GM04503 (cell line): ENCODE results near the gene IQCH.

Experiments used
- DNase-seq: peaks from one replicate; pipeline ENCODE4 v3.0.0-alpha.2; 2012; ENCODE audit warnings: low read depth

IQCH gene

DNA sequence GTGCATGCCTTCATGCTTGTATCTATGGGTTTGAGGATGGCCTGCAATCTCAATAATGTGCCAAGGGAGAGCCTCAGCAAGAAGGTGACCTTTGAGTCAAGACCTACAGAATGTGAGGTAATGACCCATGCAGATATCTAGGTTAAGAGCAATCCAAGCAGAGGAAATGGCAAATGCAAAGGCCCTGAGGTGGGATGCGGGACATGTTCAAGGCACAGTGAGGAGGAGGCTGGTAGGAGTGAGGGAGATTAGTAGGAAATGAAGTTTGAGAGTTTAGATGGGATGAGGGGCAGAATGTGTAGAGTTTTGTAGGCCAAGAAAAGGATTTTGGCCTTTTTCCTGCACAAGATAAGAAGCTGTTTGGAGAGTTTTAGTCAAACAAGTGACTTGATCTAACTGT lies 283.2 kb downstream of the IQCH start:
- no peak for DNase-seq

DNA sequence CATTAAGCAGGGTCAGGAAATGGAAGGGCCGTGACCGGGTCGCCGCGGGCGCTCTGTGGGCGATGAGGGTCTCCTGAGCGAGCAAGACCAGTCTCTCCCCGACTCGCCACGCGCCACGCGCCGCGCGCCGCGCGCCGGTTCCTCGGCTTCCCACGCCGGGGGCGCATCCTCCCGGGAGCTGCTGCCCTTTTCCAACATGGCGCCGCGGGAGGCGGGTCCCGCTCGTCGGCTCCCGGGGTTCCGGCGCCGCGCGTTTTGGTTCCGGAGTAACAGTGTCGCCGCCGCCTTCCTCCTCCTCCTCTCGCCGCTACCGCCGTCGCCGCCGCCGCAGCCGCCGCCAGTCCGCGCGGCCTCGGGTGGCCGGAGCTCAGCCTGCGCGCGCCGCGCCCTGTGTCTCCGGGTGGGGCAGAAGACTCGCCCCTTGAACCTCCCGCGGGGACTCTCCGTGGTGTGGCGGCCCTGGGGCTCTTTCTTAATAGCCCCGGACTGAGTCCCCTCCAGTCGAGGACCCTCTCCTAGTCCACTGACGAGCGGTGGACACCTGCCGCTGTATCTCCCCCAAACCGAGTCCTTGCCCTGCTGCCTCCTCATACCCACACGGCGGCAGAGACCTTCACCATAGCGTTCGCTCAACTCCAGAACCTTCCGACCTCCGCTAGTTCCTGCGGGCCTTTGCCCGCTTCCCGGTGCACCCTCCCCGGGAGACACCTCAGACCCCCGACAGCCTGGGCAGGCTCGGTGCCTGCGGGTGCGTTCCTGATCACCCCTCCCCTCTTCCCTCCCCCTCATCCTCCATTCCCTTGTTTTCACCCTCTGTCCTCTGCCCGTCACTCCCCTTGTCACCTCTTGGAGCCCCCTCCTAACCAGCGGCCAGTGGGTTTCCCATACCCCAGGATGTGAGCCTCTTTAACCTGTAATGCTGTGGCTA lies 288.1 kb downstream of the IQCH start, which contains the start of gene MAP2K5:
TSS of gene MAP2K5 (plus strand) at position 284 of the 928 bp plus-strand sequence. CDS start at position 917, 633 bp downstream.
- DNase-seq, result no peak

DNA sequence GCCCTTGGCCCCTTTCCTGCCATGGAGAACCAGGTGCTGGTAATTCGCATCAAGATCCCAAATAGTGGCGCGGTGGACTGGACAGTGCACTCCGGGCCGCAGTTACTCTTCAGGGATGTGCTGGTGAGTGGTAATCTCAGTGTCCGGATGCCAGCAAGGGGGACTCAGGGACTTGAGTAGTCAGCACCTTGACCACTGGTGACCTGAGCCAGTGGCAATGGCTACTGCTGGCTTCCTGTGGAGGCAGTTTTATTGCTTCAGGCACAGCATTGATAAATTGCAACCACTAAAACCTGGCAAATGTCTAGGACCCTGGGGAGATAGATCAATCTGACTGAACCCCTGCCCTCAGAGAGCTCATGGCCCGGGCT lies 288.7 kb downstream of the IQCH start:
- DNase-seq, result no peak

DNA sequence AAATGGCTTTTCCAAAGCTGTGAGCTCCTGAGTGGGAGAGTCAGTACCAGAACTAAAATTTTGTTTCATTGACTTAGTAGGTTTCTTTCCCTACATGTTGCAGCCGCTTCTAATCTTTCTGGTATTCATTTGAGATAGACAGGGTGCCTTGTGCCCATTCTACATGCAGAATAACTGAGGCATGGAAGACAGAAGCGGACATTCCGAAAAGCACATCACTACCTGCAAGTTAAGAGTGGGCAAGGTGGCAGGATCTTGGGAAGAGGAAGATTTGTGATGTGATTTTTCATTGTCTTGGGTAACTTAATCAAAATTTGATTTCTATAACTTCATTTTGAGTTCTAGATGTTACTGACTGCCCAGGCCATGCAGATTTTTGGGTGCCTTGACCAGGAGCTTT lies 289.9 kb downstream of the IQCH start:
- DNase-seq, result no peak

DNA sequence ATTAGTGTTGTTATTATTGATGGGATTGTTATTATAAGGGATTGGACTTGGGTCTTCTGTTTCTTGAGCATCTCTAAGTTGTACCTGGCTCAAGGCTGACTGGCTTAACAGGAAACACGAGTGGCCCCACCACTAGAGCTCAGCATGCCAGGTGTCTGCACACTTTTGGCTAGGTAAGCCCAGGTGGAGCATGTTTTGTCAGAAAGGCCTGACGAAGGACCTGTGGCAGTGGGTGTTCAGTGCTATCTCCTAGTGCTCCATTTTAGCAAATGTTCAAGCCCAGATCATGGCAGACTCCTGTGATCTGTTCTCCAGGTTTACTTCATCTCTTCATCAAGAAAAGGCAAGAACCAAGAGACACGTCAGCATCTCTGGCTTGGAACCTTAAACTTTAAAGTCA lies 291.3 kb downstream of the IQCH start:
- no peak for DNase-seq

DNA sequence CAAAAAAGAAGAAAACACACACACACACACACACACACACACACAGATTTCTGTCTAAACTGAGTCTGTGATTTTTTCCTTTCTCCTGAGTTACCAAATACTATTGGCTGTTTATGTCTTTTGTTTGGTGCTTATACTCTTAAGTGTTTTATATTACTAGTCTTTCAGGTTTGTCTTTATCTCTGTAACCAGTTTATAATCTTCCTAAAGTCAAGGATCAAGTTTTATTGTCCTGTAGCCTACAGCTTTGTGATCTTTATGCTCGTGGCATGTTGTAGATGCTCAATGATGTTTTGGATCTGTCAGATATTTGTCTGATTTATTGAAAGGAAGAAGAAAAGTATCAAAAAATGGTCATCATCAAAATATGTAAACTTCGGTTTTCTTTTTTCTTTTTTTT lies 292.5 kb downstream of the IQCH start:
- no peak for DNase-seq

DNA sequence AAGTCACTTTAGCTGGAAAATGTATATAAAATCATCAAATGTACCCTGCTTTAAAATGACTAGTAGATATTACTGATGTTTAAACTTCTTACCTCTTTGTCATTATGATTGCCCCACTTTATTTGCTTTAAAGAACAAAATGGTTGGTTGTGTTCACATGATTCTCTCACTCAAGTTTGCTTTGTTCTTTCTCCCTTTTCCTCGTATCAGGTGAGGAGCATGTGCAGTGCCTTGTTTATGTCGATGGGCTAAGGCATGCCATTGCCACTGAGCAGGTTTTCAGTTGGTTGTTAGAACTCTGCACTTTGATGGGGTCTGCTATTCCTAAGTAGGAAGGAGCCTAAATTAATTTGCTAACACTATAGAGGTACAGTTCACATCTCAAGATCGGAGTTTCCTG lies 293.2 kb downstream of the IQCH start:
- DNase-seq, result no peak

DNA sequence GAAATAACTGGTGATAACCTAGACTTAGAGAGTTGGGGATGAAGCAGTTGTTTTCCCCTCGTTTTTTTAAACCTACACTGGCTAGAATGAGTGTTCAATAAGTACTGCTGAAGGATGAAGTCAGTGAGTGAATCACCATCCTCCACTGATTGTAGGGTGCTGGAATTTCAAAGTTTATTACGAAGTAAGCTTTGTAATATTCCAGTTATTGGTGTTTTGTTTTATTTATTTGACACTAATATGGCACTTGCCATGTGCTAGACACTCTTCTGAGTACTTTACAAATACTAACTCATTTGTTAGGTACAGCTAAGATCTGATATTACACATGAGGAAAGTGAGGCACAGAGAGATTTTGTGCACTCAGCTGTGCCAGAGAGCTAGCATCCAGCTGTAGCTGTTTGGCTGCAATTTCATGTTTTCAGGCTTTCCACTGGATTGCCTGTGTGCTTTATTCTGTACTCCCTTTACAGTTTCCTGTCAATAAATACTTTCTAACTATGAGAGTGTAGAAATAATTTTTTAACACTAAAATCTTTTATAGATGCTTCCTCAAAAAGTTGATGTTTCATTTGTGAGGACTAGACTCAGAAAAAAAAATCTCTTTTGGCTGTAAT lies 293.8 kb downstream of the IQCH start:
- no peak for DNase-seq

DNA sequence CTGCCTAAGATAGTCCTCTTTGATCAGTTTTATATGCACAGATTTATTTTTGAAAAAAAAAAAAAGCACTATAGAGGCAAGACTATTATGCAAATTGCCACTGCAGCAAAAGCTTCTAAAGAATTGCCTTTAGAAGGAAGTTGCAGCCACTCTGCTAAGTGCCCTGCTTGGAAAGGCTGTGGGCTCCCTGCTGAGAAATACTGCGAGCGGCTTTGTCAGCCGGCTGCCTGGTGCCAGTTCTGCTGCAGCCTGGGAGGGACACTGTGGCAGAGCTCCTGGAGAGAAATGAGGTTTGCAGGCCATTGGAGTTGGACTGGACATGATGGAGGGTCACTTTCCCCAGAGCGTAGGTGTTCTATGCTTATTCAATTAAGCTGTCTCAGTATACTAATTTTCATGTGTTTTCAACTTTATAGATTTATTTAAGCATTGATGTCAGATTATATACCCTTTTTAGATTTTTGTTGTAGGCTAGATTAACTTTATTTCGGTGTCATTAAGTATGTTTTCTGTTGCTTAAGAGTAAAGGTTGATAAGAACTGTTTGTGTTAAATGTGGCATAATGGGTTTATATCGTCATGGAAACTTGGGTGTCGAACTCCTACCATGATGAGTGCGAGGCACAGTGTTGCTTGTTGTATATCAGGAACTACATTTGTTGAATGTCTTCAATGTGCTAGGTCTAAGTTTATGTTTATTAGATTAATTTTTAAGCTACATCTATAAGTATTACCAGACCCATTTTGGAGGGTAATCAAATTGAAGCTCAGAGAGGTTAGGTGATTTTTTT lies 294.5 kb downstream of the IQCH start:
- DNase-seq, result no peak

DNA sequence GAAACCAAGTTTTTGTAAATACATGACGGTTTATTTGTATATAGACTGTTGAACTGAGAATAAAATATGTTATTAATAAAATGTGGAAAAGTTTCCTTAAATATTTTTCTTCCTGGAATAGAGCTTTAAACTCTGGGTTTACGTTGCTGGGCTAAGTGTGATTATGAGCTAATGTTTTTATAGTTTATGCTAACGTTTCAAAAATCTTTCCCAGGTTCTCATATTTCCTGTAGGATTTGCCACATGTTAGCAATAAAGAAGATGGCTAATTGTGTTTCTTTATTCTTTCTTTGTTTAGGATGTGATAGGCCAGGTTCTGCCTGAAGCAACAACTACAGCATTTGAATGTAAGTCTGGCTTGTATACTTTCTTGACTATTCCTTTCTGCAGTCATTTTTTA lies 295.1 kb downstream of the IQCH start:
- DNase-seq, result no peak

DNA sequence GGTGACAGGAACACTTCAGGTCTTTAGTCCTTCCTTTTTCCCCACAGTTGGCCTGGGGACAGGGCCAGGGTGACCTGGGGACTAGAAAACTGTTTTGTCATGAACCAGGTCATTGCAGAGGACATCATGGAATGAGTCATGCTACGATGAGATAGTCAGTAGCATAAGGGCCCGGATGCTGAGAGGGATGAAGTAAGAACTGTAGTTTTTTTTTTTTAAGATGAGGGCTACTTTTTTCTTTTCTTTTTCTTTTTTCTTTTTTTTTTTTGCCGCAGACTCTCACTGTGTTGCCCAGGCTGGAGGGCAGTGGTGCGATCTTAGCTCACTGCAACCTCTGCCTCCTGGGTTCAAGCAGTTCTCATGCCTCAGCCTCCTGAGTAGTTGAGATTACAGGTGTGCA lies 295.9 kb downstream of the IQCH start:
- no peak for DNase-seq

DNA sequence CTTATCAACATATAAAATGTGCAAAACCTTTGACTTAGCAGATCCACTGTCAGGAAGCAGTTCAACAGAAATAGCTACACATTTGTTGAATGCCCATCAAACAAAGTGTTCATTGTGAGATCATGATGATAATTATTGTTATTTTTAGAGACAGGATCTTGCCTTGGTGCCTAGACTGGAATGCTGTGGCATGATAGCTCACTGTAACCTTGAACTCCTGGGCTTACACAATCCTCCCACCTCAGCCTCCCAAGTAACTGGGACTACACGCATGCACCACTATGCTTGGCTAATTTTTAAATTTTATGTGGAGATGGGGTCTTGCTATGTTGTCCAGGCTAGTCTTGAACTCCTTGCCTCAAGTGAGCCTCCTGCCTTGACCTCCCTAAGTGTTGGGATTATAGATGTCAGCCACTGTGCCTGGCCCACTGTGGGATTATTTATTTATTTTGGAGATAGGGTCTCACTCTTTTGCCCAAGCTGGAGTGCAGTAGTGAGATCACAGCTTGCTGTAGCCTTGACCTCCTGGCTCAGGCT lies 296.7 kb downstream of the IQCH start:
- DNase-seq, result no peak
